HG03520 (cell line): ENCODE measurements around the gene NPM1.

Experiments used
- ATAC-seq: cut with Tn5 transposase; IDR thresholded peaks from one replicate; pipeline ENCODE4 v1.9.1; 2021; ENCODE audit warnings: mild to moderate bottlenecking, moderate library complexity; ENCODE audit not compliant: unreplicated experiment

The NPM1 gene

GRCh38 chr5:171447226-171447625 is 59.6 kb downstream of the NPM1 start:
- ATAC-seq: no peak

- ATAC-seq: no peak
Measured at GRCh38 chr5:171449426-171449825, 61.8 kb downstream of the NPM1 start.

GRCh38 chr5:171450423-171451331 is 63.0 kb downstream of the NPM1 start:
- no peak for ATAC-seq

GRCh38 chr5:171451421-171451820 is 63.8 kb downstream of the NPM1 start:
- ATAC-seq: no peak

- no peak for ATAC-seq
Measured at GRCh38 chr5:171453056-171453725, 65.5 kb downstream of the NPM1 start.

- ATAC-seq: no peak
Measured at GRCh38 chr5:171453988-171454387, 66.3 kb downstream of the NPM1 start.

GRCh38 chr5:171454549-171454948 is 66.9 kb downstream of the NPM1 start:
- ATAC-seq: no peak

GRCh38 chr5:171455522-171455921 is 67.9 kb downstream of the NPM1 start:
- no peak for ATAC-seq

GRCh38 chr5:171457208-171457981 is 69.7 kb downstream of the NPM1 start:
- no peak for ATAC-seq

GRCh38 chr5:171459839-171460238 is 72.2 kb downstream of the NPM1 start:
- no peak for ATAC-seq
